ENCODE data around the gene TGIF2LX. TPM values are rescaled to one million over a fixed set of nuclear protein-coding genes. Genes with fewer than 3 reads are reported as not detected.
"Not testable (repeated sequence)": the region's sequence is repeated elsewhere in the genome, so short reads cannot be mapped to it uniquely, and the experiment has no call there.

Gene TGIF2LX
- total RNA-seq = not detected
- polyA plus RNA-seq = not detected
- long read RNA-seq, donor 1 = 0 reads
- long read RNA-seq, donor 2 = 0 reads
- long read RNA-seq, donor 3 = 0 reads

DNA sequence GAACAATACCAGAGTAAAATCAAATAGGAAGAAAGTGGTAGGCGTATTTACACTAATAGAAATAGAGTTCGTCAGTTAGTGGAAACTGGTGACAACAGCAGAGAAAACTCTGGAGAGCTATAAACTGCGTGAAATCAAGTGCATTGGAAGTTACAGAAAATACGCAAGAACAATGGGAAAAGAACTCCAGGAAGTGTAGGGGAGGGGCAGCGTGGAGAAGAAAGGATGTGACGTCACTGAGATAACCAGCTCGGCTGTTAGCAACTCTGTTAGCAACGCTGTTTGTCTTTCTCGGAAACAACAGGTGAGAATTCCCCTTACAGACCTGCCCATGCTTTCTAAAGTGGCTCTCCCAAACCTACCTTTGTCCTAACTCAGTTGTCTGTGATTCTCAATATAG lies at the start of gene TGIF2LX:
Gene TGIF2LX, plus strand, starts transcription at position 244 of the 400 bp plus-strand sequence. CDS start 178 bp downstream, outside the sequence.
- H3K27ac ChIP-seq; H3K9me3 ChIP-seq; ATAC-seq; DNase-seq; intact Hi-C loops (cut with DNase I); H3K27me3 ChIP-seq; H3K4me3 ChIP-seq; H3K36me3 ChIP-seq; H3K4me1 ChIP-seq: not testable (repeated sequence)
- WGBS, 2 donors = 66 to 80% methylated on average over 9 of the region's 9 CpGs

DNA sequence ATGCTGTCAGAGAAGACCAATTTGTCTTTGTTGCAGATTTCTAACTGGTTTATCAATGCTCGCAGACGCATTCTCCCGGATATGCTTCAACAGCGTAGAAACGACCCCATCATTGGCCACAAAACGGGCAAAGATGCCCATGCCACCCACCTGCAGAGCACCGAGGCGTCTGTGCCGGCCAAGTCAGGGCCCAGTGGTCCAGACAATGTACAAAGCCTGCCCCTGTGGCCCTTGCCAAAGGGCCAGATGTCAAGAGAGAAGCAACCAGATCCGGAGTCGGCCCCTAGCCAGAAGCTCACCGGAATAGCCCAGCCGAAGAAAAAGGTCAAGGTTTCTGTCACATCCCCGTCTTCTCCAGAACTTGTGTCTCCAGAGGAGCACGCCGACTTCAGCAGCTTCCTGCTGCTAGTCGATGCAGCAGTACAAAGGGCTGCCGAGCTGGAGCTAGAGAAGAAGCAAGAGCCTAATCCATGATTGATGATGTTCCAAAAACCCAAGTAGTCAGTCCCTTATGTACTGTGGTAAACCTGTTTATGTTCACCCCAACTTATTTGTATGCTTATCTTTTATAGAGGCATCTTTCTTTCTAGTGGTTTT lies 728 bp downstream of the TGIF2LX start:
- DNase-seq; H3K4me1 ChIP-seq; H3K27ac ChIP-seq; intact Hi-C loops (cut with DNase I); H3K4me3 ChIP-seq; H3K9me3 ChIP-seq; H3K36me3 ChIP-seq; H3K27me3 ChIP-seq; ATAC-seq: not testable (repeated sequence)
- 88 to 93% methylated on average over 11 to 18 of the region's 18 CpGs for WGBS, 2 donors

DNA sequence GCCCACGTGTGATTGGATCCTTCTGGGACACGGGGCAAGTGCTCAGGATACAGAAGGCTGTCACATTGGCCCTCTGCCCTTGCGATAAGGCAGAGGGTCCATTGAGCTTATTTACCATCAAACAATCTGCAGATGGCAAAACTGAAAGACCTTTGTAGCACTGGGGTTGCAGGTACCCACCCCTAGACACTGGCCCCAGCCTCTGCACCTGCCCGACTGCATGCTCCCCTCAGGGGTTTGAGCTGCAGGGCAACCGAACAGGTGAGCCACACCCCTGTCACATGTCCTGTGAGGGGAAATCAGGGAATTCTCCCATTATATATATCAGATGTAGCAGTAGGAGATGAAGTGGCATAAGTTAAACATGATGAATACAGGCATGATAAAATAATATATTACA lies 21.4 kb downstream of the TGIF2LX start:
- not testable (repeated sequence) for H3K27ac ChIP-seq, ATAC-seq
- 74 to 85% methylated on average over 4 to 5 of the region's 5 CpGs for WGBS, 2 donors

DNA sequence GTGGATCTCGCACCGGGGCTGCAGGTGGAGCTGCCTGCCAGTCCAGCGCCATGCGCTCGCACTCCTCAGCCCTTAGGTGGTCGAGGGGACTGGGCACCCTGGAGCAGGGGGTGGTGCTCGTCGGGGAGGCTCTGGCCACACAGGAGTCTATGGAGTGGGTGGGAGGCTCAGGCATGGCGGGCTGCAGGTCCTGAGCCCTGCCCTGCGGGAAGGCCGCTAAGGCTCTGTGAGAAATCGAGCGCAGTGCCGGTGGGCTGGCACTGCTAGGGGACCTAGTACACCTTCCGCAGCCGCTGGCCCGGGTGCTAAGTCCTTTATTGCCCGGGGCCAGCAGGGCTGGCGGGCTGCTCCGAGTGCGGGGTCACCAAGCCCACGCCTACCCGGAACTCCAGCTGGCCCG lies 43.9 kb downstream of the TGIF2LX start:
- DNase-seq; H3K36me3 ChIP-seq; H3K4me1 ChIP-seq; H3K27ac ChIP-seq; H3K27me3 ChIP-seq; ATAC-seq; H3K4me3 ChIP-seq; intact Hi-C loops (cut with DNase I): not testable (repeated sequence)
- WGBS, 2 donors = 91 to 94% methylated on average over 8 to 24 of the region's 24 CpGs
- H3K9me3 ChIP-seq = peaks cover 0 to 11% (median 0%) of the 10 kb centered on the region in 11 donors

More for the DNA sequence above, 21.4 kb downstream of the TGIF2LX start:
- H3K9me3 ChIP-seq; H3K4me3 ChIP-seq; DNase-seq; intact Hi-C loops (cut with DNase I); H3K27me3 ChIP-seq; H3K4me1 ChIP-seq; H3K36me3 ChIP-seq: not testable (repeated sequence)

Measured in heart right ventricle (tissue), 16 donors.